Neural cell (in vitro differentiated cells): ENCODE results near the gene TCF4. TPM values are rescaled to one million over a fixed set of nuclear protein-coding genes. Genes with fewer than 3 reads are reported as not detected.

ENCODE experiments used
- H2AFZ ChIP-seq: fragments of 200-600, 300-800 bp; sonication (generic), shearing (Covaris generic); 2 replicates; pipeline ENCODE4 v1.6.0; 2014; ENCODE audit warnings: low read depth, mild to moderate bottlenecking, antibody characterized with exemption, low read length, moderate library complexity
- H3F3A ChIP-seq: fragments of 200-600 bp; shearing (Covaris generic); 2 replicates; pipeline ENCODE4 v1.6.1; 2016; ENCODE audit warnings: mild to moderate bottlenecking, moderate library complexity, mixed read lengths, antibody characterized with exemption, low read length; ENCODE audit not compliant: insufficient read depth, poor library complexity, severe bottlenecking
- H3K27ac ChIP-seq: fragments of 200-600, 300-800 bp; sonication (generic), shearing (Covaris generic); 2 replicates; pipeline ENCODE4 v1.5.1; 2014; ENCODE audit warnings: mild to moderate bottlenecking, low read length, moderate library complexity
- H3K27me3 ChIP-seq: fragments of 300-800, 200-600 bp; sonication (generic), shearing (Covaris generic); 2 replicates; pipeline ENCODE4 v1.6.0; 2014; ENCODE audit warnings: mild to moderate bottlenecking, low read depth, low read length, moderate library complexity; ENCODE audit not compliant: insufficient read depth
- H3K36me3 ChIP-seq: fragments of 300-800, 200-600 bp; sonication (generic), shearing (Covaris generic); 2 replicates; pipeline ENCODE4 v1.5.1; 2014; ENCODE audit warnings: mild to moderate bottlenecking, antibody characterized with exemption, low read length, moderate library complexity; ENCODE audit not compliant: insufficient read depth
- H3K4me2 ChIP-seq: fragments of 300-800, 200-600 bp; sonication (generic), shearing (Covaris generic); 2 replicates; pipeline ENCODE4 v1.6.0; 2014; ENCODE audit warnings: mild to moderate bottlenecking, low read length
- H3K4me3 ChIP-seq: fragments of 300-800, 200-600 bp; sonication (generic), shearing (Covaris generic); 2 replicates; pipeline ENCODE4 v1.5.1; 2014; ENCODE audit warnings: mild to moderate bottlenecking, low read length, moderate library complexity
- H3K79me2 ChIP-seq: fragments of 200-600 bp; shearing (Covaris generic); replicated peaks from 2 replicates; pipeline ENCODE4 v1.6.0; 2014; ENCODE audit warnings: mild to moderate bottlenecking, low read length, moderate library complexity; ENCODE audit not compliant: insufficient read depth
- H3K9ac ChIP-seq: fragments of 300-800, 200-600 bp; sonication (generic), shearing (Covaris generic); 2 replicates; pipeline ENCODE4 v1.6.1; 2016; ENCODE audit warnings: mild to moderate bottlenecking, low read length, mixed read lengths
- H3K9me2 ChIP-seq: fragments of 200-600 bp; shearing (Covaris generic); 2 replicates; pipeline ENCODE4 v1.6.1; 2016; ENCODE audit warnings: mild to moderate bottlenecking, low read length, mixed read lengths; ENCODE audit not compliant: insufficient read depth
- H3K9me3 ChIP-seq: fragments of 200-600, 300-800 bp; sonication (generic), shearing (Covaris generic); 2 replicates; pipeline ENCODE4 v1.6.1; 2016; ENCODE audit warnings: mild to moderate bottlenecking, mixed run types, low read length, moderate library complexity, mixed read lengths
- H4K20me1 ChIP-seq: fragments of 200-600 bp; shearing (Covaris generic); 2 replicates; pipeline ENCODE4 v1.6.1; 2016; ENCODE audit warnings: mild to moderate bottlenecking, mixed run types; ENCODE audit not compliant: insufficient read depth
- EP300 ChIP-seq: fragments of 450-650 bp; conservative IDR thresholded peaks from 2 replicates; pipeline ENCODE4 v1.6.1; 2014; ENCODE audit warnings: antibody characterized with exemption, mild to moderate bottlenecking, moderate library complexity; ENCODE audit not compliant: poor library complexity, severe bottlenecking
- EZH2 ChIP-seq: fragments of 200-600, 300-800 bp; shearing (Covaris generic), sonication (generic); IDR thresholded peaks from 2 replicates; pipeline ENCODE4 v1.6.1; 2014; ENCODE audit warnings: antibody characterized with exemption, low read length, borderline replicate concordance, mild to moderate bottlenecking; ENCODE audit not compliant: insufficient read depth, poor library complexity, severe bottlenecking
- MXI1 ChIP-seq: fragments of 450-650 bp; conservative IDR thresholded peaks from 2 replicates; pipeline ENCODE4 v1.6.1; 2014; ENCODE audit warnings: antibody characterized with exemption, mild to moderate bottlenecking; ENCODE audit not compliant: poor library complexity, severe bottlenecking
- POLR2AphosphoS5 ChIP-seq: IDR thresholded peaks from 2 replicates; pipeline ENCODE4 v1.6.1; 2012
- RAD21 ChIP-seq: fragments of 450-650 bp; conservative IDR thresholded peaks from 2 replicates; pipeline ENCODE4 v1.6.1; 2014; ENCODE audit warnings: antibody characterized with exemption, mild to moderate bottlenecking, moderate library complexity
- SMC3 ChIP-seq: fragments of 450-650 bp; conservative IDR thresholded peaks from 2 replicates; pipeline ENCODE4 v1.6.1; 2014; ENCODE audit warnings: antibody characterized with exemption, mild to moderate bottlenecking, moderate library complexity; ENCODE audit not compliant: poor library complexity
- TAF1 ChIP-seq: IDR thresholded peaks from 2 replicates; pipeline ENCODE4 v1.6.1; 2012; ENCODE audit warnings: low read depth
- polyA plus RNA-seq: library from polyadenylated mRNA; depleted of rRNA; stranded (reverse); fragments of >200 nt; gene quantifications from 2 replicates; pipeline ENCODE4 v1.2.3, GENCODE V29; 2014
- TF ChIP-seq, protein P1 (sequence below): fragments of 450-650 bp; IDR thresholded peaks from 2 replicates; pipeline ENCODE4 v1.5.1; 2014; ENCODE audit warnings: antibody characterized with exemption, mild to moderate bottlenecking, moderate library complexity; ENCODE audit not compliant: poor library complexity, severe bottlenecking
- TF ChIP-seq, protein P2 (sequence below): IDR thresholded peaks from 2 replicates; pipeline ENCODE4 v1.6.1; 2012; ENCODE audit warnings: borderline replicate concordance

The TCF4 gene
- polyA plus RNA-seq, 1 donor from 2014 or later, result 7.0 TPM

DNA sequence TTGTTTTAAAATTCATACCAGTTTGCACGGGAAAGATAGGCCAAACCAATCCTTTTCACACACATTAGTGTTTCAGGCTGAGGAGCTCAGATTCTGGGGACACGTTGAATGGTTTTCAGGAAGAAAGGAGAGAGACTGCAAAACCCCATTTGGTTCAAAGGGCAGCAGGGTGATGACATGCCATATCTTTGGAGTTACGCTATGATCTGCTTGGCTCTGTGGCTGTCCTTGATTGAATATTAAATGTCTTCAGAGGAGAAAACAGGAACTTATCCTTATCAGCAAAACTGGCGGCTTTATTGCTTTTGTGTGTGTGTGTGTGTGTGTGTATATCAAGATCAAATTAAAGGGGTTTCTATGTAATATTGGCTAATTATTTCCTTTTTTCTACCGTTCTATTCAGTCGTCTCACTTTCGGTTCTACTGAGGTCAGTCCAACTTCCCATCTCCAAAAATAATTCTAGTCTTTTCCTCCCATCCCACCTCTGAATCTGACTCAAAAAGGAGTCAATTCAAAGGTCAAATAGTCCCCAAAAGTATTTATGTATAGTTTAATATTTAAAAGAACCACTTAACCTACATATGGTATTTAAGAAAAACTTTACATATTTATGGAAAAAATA lies 335.8 kb downstream of the TCF4 start:
- TF ChIP-seq MXI1 (no peak), RAD21 (no peak), EZH2 (no peak), POLR2AphosphoS5 (no peak), EP300 (no peak), SMC3 (no peak), TAF1 (no peak)
- TF ChIP-seq, protein P1, sequence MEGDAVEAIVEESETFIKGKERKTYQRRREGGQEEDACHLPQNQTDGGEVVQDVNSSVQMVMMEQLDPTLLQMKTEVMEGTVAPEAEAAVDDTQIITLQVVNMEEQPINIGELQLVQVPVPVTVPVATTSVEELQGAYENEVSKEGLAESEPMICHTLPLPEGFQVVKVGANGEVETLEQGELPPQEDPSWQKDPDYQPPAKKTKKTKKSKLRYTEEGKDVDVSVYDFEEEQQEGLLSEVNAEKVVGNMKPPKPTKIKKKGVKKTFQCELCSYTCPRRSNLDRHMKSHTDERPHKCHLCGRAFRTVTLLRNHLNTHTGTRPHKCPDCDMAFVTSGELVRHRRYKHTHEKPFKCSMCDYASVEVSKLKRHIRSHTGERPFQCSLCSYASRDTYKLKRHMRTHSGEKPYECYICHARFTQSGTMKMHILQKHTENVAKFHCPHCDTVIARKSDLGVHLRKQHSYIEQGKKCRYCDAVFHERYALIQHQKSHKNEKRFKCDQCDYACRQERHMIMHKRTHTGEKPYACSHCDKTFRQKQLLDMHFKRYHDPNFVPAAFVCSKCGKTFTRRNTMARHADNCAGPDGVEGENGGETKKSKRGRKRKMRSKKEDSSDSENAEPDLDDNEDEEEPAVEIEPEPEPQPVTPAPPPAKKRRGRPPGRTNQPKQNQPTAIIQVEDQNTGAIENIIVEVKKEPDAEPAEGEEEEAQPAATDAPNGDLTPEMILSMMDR, result no peak
- TF ChIP-seq, protein P2, sequence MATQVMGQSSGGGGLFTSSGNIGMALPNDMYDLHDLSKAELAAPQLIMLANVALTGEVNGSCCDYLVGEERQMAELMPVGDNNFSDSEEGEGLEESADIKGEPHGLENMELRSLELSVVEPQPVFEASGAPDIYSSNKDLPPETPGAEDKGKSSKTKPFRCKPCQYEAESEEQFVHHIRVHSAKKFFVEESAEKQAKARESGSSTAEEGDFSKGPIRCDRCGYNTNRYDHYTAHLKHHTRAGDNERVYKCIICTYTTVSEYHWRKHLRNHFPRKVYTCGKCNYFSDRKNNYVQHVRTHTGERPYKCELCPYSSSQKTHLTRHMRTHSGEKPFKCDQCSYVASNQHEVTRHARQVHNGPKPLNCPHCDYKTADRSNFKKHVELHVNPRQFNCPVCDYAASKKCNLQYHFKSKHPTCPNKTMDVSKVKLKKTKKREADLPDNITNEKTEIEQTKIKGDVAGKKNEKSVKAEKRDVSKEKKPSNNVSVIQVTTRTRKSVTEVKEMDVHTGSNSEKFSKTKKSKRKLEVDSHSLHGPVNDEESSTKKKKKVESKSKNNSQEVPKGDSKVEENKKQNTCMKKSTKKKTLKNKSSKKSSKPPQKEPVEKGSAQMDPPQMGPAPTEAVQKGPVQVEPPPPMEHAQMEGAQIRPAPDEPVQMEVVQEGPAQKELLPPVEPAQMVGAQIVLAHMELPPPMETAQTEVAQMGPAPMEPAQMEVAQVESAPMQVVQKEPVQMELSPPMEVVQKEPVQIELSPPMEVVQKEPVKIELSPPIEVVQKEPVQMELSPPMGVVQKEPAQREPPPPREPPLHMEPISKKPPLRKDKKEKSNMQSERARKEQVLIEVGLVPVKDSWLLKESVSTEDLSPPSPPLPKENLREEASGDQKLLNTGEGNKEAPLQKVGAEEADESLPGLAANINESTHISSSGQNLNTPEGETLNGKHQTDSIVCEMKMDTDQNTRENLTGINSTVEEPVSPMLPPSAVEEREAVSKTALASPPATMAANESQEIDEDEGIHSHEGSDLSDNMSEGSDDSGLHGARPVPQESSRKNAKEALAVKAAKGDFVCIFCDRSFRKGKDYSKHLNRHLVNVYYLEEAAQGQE, result no peak
- H3K79me2 ChIP-seq, result no peaks in the 10 kb centered on the region
- H3K36me3 ChIP-seq, result no peaks in the 10 kb centered on the region
- no peak overlapping the region for H3K9ac ChIP-seq
- H3K9me3 ChIP-seq, result no peaks in the 10 kb centered on the region
- H2AFZ ChIP-seq, result no peak overlapping the region
- no peak overlapping the region for H3K4me2 ChIP-seq
- H3K27ac ChIP-seq, result no peak overlapping the region
- H3K27me3 ChIP-seq, result no peaks in the 10 kb centered on the region
- no peaks in the 10 kb centered on the region for H3F3A ChIP-seq
- H3K4me3 ChIP-seq, result no peak overlapping the region
- H4K20me1 ChIP-seq, result no peaks in the 10 kb centered on the region
- no peaks in the 10 kb centered on the region for H3K9me2 ChIP-seq

GRCh38 chr18:55251254-55251971 lies 336.6 kb downstream of the TCF4 start:
- H3K27ac ChIP-seq, result no peak overlapping the region
- H3K79me2 ChIP-seq, result no peaks in the 10 kb centered on the region
- H3K27me3 ChIP-seq, result no peaks in the 10 kb centered on the region
- H3K4me2 ChIP-seq, result no peak overlapping the region
- no peak overlapping the region for H3K4me3 ChIP-seq
- H3F3A ChIP-seq, result no peaks in the 10 kb centered on the region
- no peaks in the 10 kb centered on the region for H3K9me2 ChIP-seq
- H2AFZ ChIP-seq, result no peak overlapping the region
- no peaks in the 10 kb centered on the region for H3K9me3 ChIP-seq
- TF ChIP-seq EZH2 (no peak), EP300 (no peak), POLR2AphosphoS5 (no peak), RAD21 (no peak), SMC3 (no peak)
- TF ChIP-seq, protein P2, result no peak
- TF ChIP-seq, protein P1, result no peak
- no peaks in the 10 kb centered on the region for H3K36me3 ChIP-seq
- no peak overlapping the region for H3K9ac ChIP-seq
- H4K20me1 ChIP-seq, result no peaks in the 10 kb centered on the region
